Testis (tissue), 3 donors: ENCODE data around the gene SUSD6. TPM values are rescaled to one million over a fixed set of nuclear protein-coding genes. Genes with fewer than 3 reads are reported as not detected.

Experiments used
- DNase-seq: peaks from one replicate; pipeline ENCODE4 v3.0.0-alpha.2; 2019
- H3K27ac ChIP-seq, 2 donors: fragments of 200-600 bp; sonication (generic); one replicate each; pipeline ENCODE4 v1.5.1; 2019
- H3K27me3 ChIP-seq: fragments of 200-600 bp; sonication (generic); one replicate; pipeline ENCODE4 v1.5.1; 2019
- H3K36me3 ChIP-seq: fragments of 200-600 bp; sonication (generic); one replicate; pipeline ENCODE4 v1.5.1; 2017; ENCODE audit warnings: low read depth; ENCODE audit errors: missing control alignments
- H3K4me1 ChIP-seq: fragments of 200-600 bp; sonication (generic); one replicate; pipeline ENCODE4 v1.5.1; 2019
- H3K4me3 ChIP-seq, 2 donors: fragments of 200-600 bp; sonication (generic); one replicate each; pipeline ENCODE4 v1.5.1; 2017 to 2019
- H3K9me3 ChIP-seq: fragments of 200-600 bp; sonication (generic); one replicate; pipeline ENCODE4 v1.5.1; 2017
- CTCF ChIP-seq, 3 experiments: fragments of 450-650 bp in 2 of 3; fragments of 200-600 bp in 1 of 3; sonication (generic) in 1 of 3; IDR thresholded peaks; one replicate each; pipeline ENCODE4 v1.5.1; 2016 to 2019; ENCODE audit warnings: antibody characterized with exemption in 3 of 3, mild to moderate bottlenecking in 2 of 3, moderate library complexity in 1 of 3
- POLR2A ChIP-seq: fragments of 450-650 bp; IDR thresholded peaks from one replicate; pipeline ENCODE4 v1.6.1; 2017; ENCODE audit warnings: antibody characterized with exemption, mild to moderate bottlenecking, moderate library complexity
- WGBS, 2 donors: methylation state at CpG; one replicate each; pipeline ENCODE4 v1.1.5; 2018; 5-methylcytosine and 5-hydroxymethylcytosine counted together
- intact Hi-C: fragments of 100-400 bp; cut with DNase I; formaldehyde crosslinking; loops from one replicate; pipeline ENCODE4 v1.15.1; 2023; ENCODE audit warnings: low total_unique reads
- polyA plus RNA-seq: library from polyadenylated mRNA; stranded (reverse); fragments of 350-450 nt; fragmentation: Illumina TruSeq; extraction: RNeasy Lipid Tissue Mini Kit (QIAGEN cat#74804); gene quantifications from one replicate; pipeline ENCODE4 v1.2.3, GENCODE V29; 2014; ENCODE audit warnings: low read depth, low replicate concordance; ENCODE audit not compliant: insufficient read depth
- total RNA-seq, 2 donors: library from RNA; depleted of rRNA; stranded (reverse); fragments of >200 nt; gene quantifications; one replicate each; pipeline ENCODE4 v1.2.3, GENCODE V29; 2016

SUSD6 gene
- total and polyA plus RNA-seq, 3 donors from 2014 or later = 27.7 to 39.5 (median 38.7) TPM

- WGBS, 2 donors = 1 to 2% methylated on average over 19 to 35 of the region's 47 CpGs
- Histone ChIP-seq H3K27ac (peak overlapping the region; percentile 93 to 99), H3K36me3 (no peaks in the 10 kb centered on the region), H3K4me3 (peak overlapping the region; percentile 84 to 88), H3K9me3 (no peaks in the 10 kb centered on the region), H3K4me1 (peaks cover 43% of the 10 kb centered on the region), H3K27me3 (no peaks in the 10 kb centered on the region)
- TF ChIP-seq CTCF (IDR thresholded peaks at IDR 0.05) (no peak), POLR2A (no peak)
- DNase-seq = peak; percentile 34
- intact Hi-C loops = no loop called here
Observed at GRCh38 chr14:69612014-69612782, 802 bp downstream of the SUSD6 start.

- 17 to 27% methylated on average over 2 of the region's 2 CpGs for WGBS, 2 donors
- DNase-seq = no peak
- Histone ChIP-seq H3K27me3 (no peaks in the 10 kb centered on the region), H3K4me3 (peak overlapping the region; percentile 84 to 88), H3K9me3 (no peaks in the 10 kb centered on the region), H3K36me3 (no peaks in the 10 kb centered on the region), H3K4me1 (peaks cover 43% of the 10 kb centered on the region), H3K27ac (peak overlapping the region; percentile 93 to 99)
- intact Hi-C loops = no loop called here
- TF ChIP-seq CTCF (IDR thresholded peaks at IDR 0.05) (no peak), POLR2A (no peak)
Observed at GRCh38 chr14:69612783-69613130, 1.4 kb downstream of the SUSD6 start.

GRCh38 chr14:69613312-69614073 lies 2.1 kb downstream of the SUSD6 start:
- peak overlapping the region; percentile 93 to 99 for H3K27ac ChIP-seq
- no peaks in the 10 kb centered on the region for H3K36me3 ChIP-seq
- TF ChIP-seq POLR2A (no peak), CTCF (IDR thresholded peaks at IDR 0.05) (no peak)
- H3K9me3 ChIP-seq = no peaks in the 10 kb centered on the region
- WGBS, 2 donors = 77 to 82% methylated on average over 4 of the region's 4 CpGs
- H3K4me1 ChIP-seq = peaks cover 47% of the 10 kb centered on the region
- no peaks in the 10 kb centered on the region for H3K27me3 ChIP-seq
- no peak overlapping the region for H3K4me3 ChIP-seq
- no peak for DNase-seq
- intact Hi-C loops = no loop called here

GRCh38 chr14:69614592-69614991 lies 3.2 kb downstream of the SUSD6 start:
- peak; percentile 53 for DNase-seq
- H3K4me1 ChIP-seq = peaks cover 50% of the 10 kb centered on the region
- intact Hi-C loops = no loop called here
- peak overlapping the region in 1 of 2 donors; percentile 81 for H3K27ac ChIP-seq
- no peaks in the 10 kb centered on the region for H3K9me3 ChIP-seq
- H3K27me3 ChIP-seq = no peaks in the 10 kb centered on the region
- H3K36me3 ChIP-seq = no peaks in the 10 kb centered on the region
- WGBS, 2 donors = 47 to 51% methylated on average over 2 of the region's 2 CpGs
- H3K4me3 ChIP-seq = no peak overlapping the region
- TF ChIP-seq CTCF (IDR thresholded peaks at IDR 0.05) (no peak), POLR2A (no peak)
